GM23338 (cell line): Measurements from ENCODE around the gene TCF3.

Experiments
- EZH2 ChIP-seq: fragments of 200-600 bp; sonication (generic); IDR thresholded peaks from one replicate; pipeline ENCODE4 v1.8.0; 2017; ENCODE audit warnings: antibody characterized with exemption, mild to moderate bottlenecking, low read depth; ENCODE audit not compliant: unreplicated experiment
- JUNB ChIP-seq: IDR thresholded peaks from one replicate; pipeline ENCODE4 v1.6.1; 2016; ENCODE audit warnings: antibody characterized with exemption; ENCODE audit not compliant: unreplicated experiment
- POLR2AphosphoS5 ChIP-seq: IDR thresholded peaks from 2 replicates; pipeline ENCODE4 v1.6.1; 2016; ENCODE audit warnings: antibody characterized with exemption, low read depth
- STAT1 ChIP-seq: IDR thresholded peaks from one replicate; pipeline ENCODE4 v1.6.1; 2016; ENCODE audit warnings: antibody characterized with exemption; ENCODE audit not compliant: unreplicated experiment
- ZNF114 ChIP-seq: fragments of 250-450 bp; sonication (Bioruptor Pico); IDR thresholded peaks from 2 replicates; pipeline ENCODE4 v1.5.0; 2020; ENCODE audit warnings: mild to moderate bottlenecking, moderate library complexity
- TF ChIP-seq, protein P1 (sequence below), 2 experiments: fragments of 200-600 bp in 1 of 2; sonication (generic) in 1 of 2; conservative IDR thresholded peaks; 2 replicates each; pipeline versions ENCODE4 v1.5.1 to v1.6.1; 2016 to 2017; ENCODE audit warnings: antibody characterized with exemption in 2 of 2, low read depth in 2 of 2, mild to moderate bottlenecking in 2 of 2, moderate library complexity in 1 of 2

DNA sequence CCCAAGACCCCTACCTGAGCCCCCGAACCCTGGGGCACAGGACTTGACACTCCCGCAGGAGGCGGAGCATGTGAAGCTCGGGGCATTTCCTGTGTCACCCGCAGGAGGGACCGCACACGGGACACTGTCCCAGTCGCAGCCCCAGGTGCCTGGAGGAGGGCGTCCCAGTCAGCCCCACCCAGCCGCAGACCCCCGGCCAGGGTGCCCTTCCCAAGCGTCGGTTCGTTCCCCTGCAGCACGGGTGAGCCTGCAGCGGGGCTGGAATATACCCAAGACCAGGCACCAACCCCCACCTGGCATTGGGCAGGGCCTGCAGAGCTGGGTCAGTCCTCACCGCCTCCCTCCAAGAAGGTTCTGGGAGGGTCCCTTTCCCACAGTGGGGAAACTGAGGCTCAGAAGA is 21.6 kb downstream of the TCF3 start:
- TF ChIP-seq STAT1 (no peak), POLR2AphosphoS5 (no peak), JUNB (no peak), EZH2 (no peak), ZNF114 (CRISPR knock-in tag) (no peak)
- TF ChIP-seq, protein P1, sequence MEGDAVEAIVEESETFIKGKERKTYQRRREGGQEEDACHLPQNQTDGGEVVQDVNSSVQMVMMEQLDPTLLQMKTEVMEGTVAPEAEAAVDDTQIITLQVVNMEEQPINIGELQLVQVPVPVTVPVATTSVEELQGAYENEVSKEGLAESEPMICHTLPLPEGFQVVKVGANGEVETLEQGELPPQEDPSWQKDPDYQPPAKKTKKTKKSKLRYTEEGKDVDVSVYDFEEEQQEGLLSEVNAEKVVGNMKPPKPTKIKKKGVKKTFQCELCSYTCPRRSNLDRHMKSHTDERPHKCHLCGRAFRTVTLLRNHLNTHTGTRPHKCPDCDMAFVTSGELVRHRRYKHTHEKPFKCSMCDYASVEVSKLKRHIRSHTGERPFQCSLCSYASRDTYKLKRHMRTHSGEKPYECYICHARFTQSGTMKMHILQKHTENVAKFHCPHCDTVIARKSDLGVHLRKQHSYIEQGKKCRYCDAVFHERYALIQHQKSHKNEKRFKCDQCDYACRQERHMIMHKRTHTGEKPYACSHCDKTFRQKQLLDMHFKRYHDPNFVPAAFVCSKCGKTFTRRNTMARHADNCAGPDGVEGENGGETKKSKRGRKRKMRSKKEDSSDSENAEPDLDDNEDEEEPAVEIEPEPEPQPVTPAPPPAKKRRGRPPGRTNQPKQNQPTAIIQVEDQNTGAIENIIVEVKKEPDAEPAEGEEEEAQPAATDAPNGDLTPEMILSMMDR (conservative IDR thresholded peaks at IDR 0.05; ENCODE audit: low read depth in 2 of 2), result no peak
